Measurements from ENCODE around the gene NEUROG3.
A peak's percentile ranks its signal among the peaks of the same experiment; 100 is the strongest.

The NEUROG3 gene

DNA sequence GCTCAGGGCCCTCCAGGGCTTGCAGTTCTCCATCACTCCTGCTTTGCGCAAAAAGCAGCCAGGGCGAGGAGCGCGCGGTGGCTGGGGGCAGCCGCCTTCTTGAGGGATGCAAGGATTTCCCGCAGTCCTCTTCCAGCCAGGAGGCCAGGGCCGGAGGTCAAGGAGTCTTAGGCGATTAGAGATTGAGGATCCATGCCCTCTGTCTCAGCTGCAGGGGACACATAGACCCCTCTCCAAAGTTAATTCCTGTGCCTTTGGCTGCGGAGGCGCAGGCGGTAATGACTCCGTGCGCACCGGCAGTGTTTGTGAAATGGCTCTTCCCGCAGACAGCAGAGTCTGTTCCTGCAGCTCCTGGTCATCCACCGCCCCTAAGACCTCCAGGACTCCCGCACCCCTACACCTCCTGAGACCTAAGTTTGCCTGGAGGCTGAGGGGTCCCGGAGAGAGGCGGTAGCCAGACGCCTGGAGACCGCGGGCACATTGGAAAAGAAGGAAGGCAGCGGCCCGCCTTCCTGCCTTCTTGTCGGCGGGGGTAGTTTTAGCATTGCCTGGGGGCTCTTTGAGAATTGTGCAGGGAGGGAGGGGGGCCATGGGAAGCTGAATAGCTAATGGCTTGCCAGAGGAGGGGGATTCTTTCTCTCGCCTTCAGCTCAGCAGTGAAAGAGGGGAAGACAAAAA lies 3.3 kb upstream of the NEUROG3 start:
- no peak overlapping the region for H2AK5ac ChIP-seq (ENCODE audit: low read length, severe bottlenecking)
- 6% methylated on average over 27 of the region's 28 CpGs for WGBS
- H3K9me3 ChIP-seq (ENCODE audit: control insufficient read depth, low read length): no peaks in the 10 kb centered on the region
- H3K36me3 ChIP-seq (ENCODE audit: control insufficient read depth in 1 of 2, insufficient read depth in 2 of 2, low read depth in 1 of 2, low read length in 2 of 2): no peaks in the 10 kb centered on the region
- no peak overlapping the region for H2BK15ac ChIP-seq (ENCODE audit: low read depth, poor library complexity, severe bottlenecking)
- no peak overlapping the region for H2BK120ac ChIP-seq (ENCODE audit: low read depth, low read length)
- H3K27me3 ChIP-seq (ENCODE audit: control insufficient read depth in 1 of 2, insufficient read depth in 1 of 2, low read length in 2 of 2): peaks cover 96 to 98% of the 10 kb centered on the region in 2 experiments
- peaks cover 11% of the 10 kb centered on the region for H3K4me1 ChIP-seq (ENCODE audit: control insufficient read depth, insufficient read depth, low read depth, low read length)
- no peak overlapping the region for H4K8ac ChIP-seq (ENCODE audit: low read length)
- no peak overlapping the region for H3K4me3 ChIP-seq (ENCODE audit: insufficient read depth in 1 of 2, low read depth in 1 of 2, low read length in 2 of 2)
- H3K4me2 ChIP-seq (ENCODE audit: low read length, poor library complexity, severe bottlenecking): no peak overlapping the region
- no peak overlapping the region for H3K9ac ChIP-seq (ENCODE audit: low read length)
- no peak overlapping the region for H3K4ac ChIP-seq (ENCODE audit: low read depth in 1 of 2, low read length in 2 of 2)
- no peak overlapping the region for H3K18ac ChIP-seq (ENCODE audit: low read depth in 1 of 2, low read length in 2 of 2)
- H3K79me1 ChIP-seq (replicated peaks; ENCODE audit: low read length, poor library complexity, severe bottlenecking): no peaks in the 10 kb centered on the region
- no peak overlapping the region for H3K27ac ChIP-seq (ENCODE audit: low read length, poor library complexity, severe bottlenecking)
- no peak overlapping the region for H3K23ac ChIP-seq (ENCODE audit: low read length in 2 of 2)
- no peak overlapping the region for H4K91ac ChIP-seq (ENCODE audit: low read length)
- peak; percentile 39 for DNase-seq
- H3K14ac ChIP-seq (ENCODE audit: low read length in 2 of 2): no peak overlapping the region
- no peak overlapping the region for H2BK5ac ChIP-seq (ENCODE audit: low read depth, low read length, poor library complexity, severe bottlenecking)
- no peak overlapping the region for H2AFZ ChIP-seq (ENCODE audit: low read depth, low read length)
- no peak overlapping the region for H2BK12ac ChIP-seq (ENCODE audit: low read length in 2 of 2)

DNA sequence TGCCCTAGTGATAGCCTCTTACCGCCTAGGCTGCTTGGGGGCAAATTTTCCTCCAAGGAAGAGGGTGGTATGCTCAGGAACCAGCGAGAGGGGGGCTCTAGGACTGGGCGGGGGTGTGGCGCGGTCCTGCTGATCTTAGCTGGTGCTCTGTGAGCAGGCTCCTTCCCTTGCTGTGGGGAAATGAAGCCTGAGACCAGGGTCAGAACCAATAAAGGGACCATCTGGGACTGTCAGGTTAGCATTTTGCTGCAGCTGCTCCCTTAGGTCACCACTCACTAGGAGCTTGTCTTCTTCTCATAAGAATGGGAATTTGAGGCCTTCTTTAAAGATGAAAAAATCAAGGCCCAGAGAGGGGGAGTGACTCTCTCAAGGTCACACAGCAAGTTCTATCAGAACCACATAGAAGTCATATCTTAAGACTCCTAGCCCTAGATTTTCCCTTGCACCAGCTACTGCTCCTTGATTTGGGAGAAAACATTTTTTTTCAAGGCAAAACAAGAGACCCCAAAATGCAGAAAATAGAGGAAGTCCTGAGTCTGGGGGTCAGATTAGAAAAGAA lies 2.0 kb upstream of the NEUROG3 start:
- Histone ChIP-seq H3K9ac (ENCODE audit: low read length) (no peak overlapping the region), H4K8ac (ENCODE audit: low read length) (no peak overlapping the region), H4K91ac (ENCODE audit: low read length) (no peak overlapping the region), H3K9me3 (ENCODE audit: control insufficient read depth, low read length) (no peaks in the 10 kb centered on the region), H3K79me1 (replicated peaks; ENCODE audit: low read length, poor library complexity, severe bottlenecking) (no peaks in the 10 kb centered on the region), H3K4me3 (ENCODE audit: insufficient read depth in 1 of 2, low read depth in 1 of 2, low read length in 2 of 2) (no peak overlapping the region), H3K36me3 (ENCODE audit: control insufficient read depth in 1 of 2, insufficient read depth in 2 of 2, low read depth in 1 of 2, low read length in 2 of 2) (no peaks in the 10 kb centered on the region), H3K27me3 (ENCODE audit: control insufficient read depth in 1 of 2, insufficient read depth in 1 of 2, low read length in 2 of 2) (peaks cover 99 to 100% of the 10 kb centered on the region in 2 experiments), H2AK5ac (ENCODE audit: low read length, severe bottlenecking) (no peak overlapping the region), H2BK5ac (ENCODE audit: low read depth, low read length, poor library complexity, severe bottlenecking) (no peak overlapping the region), H2BK120ac (ENCODE audit: low read depth, low read length) (no peak overlapping the region), H3K14ac (ENCODE audit: low read length in 2 of 2) (no peak overlapping the region), H2AFZ (ENCODE audit: low read depth, low read length) (no peak overlapping the region), H3K4me1 (ENCODE audit: control insufficient read depth, insufficient read depth, low read depth, low read length) (peaks cover 11% of the 10 kb centered on the region), H3K4me2 (ENCODE audit: low read length, poor library complexity, severe bottlenecking) (no peak overlapping the region), H2BK15ac (ENCODE audit: low read depth, poor library complexity, severe bottlenecking) (no peak overlapping the region), H3K18ac (ENCODE audit: low read depth in 1 of 2, low read length in 2 of 2) (no peak overlapping the region), H3K23ac (ENCODE audit: low read length in 2 of 2) (no peak overlapping the region), H2BK12ac (ENCODE audit: low read length in 2 of 2) (no peak overlapping the region), H3K4ac (ENCODE audit: low read depth in 1 of 2, low read length in 2 of 2) (no peak overlapping the region), H3K27ac (ENCODE audit: low read length, poor library complexity, severe bottlenecking) (no peak overlapping the region)
- DNase-seq: no peak
- WGBS: 6% methylated on average over 5 of the region's 5 CpGs

- no peak overlapping the region for H3K4me2 ChIP-seq (ENCODE audit: low read length, poor library complexity, severe bottlenecking)
- H3K4me1 ChIP-seq (ENCODE audit: control insufficient read depth, insufficient read depth, low read depth, low read length): peaks cover 11% of the 10 kb centered on the region
- no peak overlapping the region for H2BK15ac ChIP-seq (ENCODE audit: low read depth, poor library complexity, severe bottlenecking)
- no peak for DNase-seq
- no peak overlapping the region for H3K9ac ChIP-seq (ENCODE audit: low read length)
- H3K18ac ChIP-seq (ENCODE audit: low read depth in 1 of 2, low read length in 2 of 2): no peak overlapping the region
- no peaks in the 10 kb centered on the region for H3K9me3 ChIP-seq (ENCODE audit: control insufficient read depth, low read length)
- H3K23ac ChIP-seq (ENCODE audit: low read length in 2 of 2): no peak overlapping the region
- no peaks in the 10 kb centered on the region for H3K79me1 ChIP-seq (replicated peaks; ENCODE audit: low read length, poor library complexity, severe bottlenecking)
- no peak overlapping the region for H2BK5ac ChIP-seq (ENCODE audit: low read depth, low read length, poor library complexity, severe bottlenecking)
- no peak overlapping the region for H3K4me3 ChIP-seq (ENCODE audit: insufficient read depth in 1 of 2, low read depth in 1 of 2, low read length in 2 of 2)
- no peak overlapping the region for H3K14ac ChIP-seq (ENCODE audit: low read length in 2 of 2)
- H4K91ac ChIP-seq (ENCODE audit: low read length): no peak overlapping the region
- no peak overlapping the region for H4K8ac ChIP-seq (ENCODE audit: low read length)
- H3K4ac ChIP-seq (ENCODE audit: low read depth in 1 of 2, low read length in 2 of 2): no peak overlapping the region
- no peaks in the 10 kb centered on the region for H3K36me3 ChIP-seq (ENCODE audit: control insufficient read depth in 1 of 2, insufficient read depth in 2 of 2, low read depth in 1 of 2, low read length in 2 of 2)
- no peak overlapping the region for H3K27ac ChIP-seq (ENCODE audit: low read length, poor library complexity, severe bottlenecking)
- no peak overlapping the region for H2AK5ac ChIP-seq (ENCODE audit: low read length, severe bottlenecking)
- H2BK120ac ChIP-seq (ENCODE audit: low read depth, low read length): no peak overlapping the region
- no peak overlapping the region for H2BK12ac ChIP-seq (ENCODE audit: low read length in 2 of 2)
- WGBS: 3% methylated on average over 12 of the region's 12 CpGs
- no peak overlapping the region for H2AFZ ChIP-seq (ENCODE audit: low read depth, low read length)
- peaks cover 99 to 100% of the 10 kb centered on the region in 2 experiments for H3K27me3 ChIP-seq (ENCODE audit: control insufficient read depth in 1 of 2, insufficient read depth in 1 of 2, low read length in 2 of 2)
Measured at GRCh38 chr10:69574571-69574978, 1.4 kb upstream of the NEUROG3 start.

GRCh38 chr10:69572159-69573055 lies 815 bp downstream of the NEUROG3 start:
- 2% methylated on average over 83 of the region's 85 CpGs for WGBS
- H3K23ac ChIP-seq (ENCODE audit: low read length in 2 of 2): no peak overlapping the region
- H2BK12ac ChIP-seq (ENCODE audit: low read length in 2 of 2): no peak overlapping the region
- no peak overlapping the region for H4K8ac ChIP-seq (ENCODE audit: low read length)
- H3K4me1 ChIP-seq (ENCODE audit: control insufficient read depth, insufficient read depth, low read depth, low read length): peaks cover 11% of the 10 kb centered on the region
- peaks cover 3% of the 10 kb centered on the region for H3K9me3 ChIP-seq (ENCODE audit: control insufficient read depth, low read length)
- no peak overlapping the region for H2AFZ ChIP-seq (ENCODE audit: low read depth, low read length)
- H2BK120ac ChIP-seq (ENCODE audit: low read depth, low read length): no peak overlapping the region
- H3K4ac ChIP-seq (ENCODE audit: low read depth in 1 of 2, low read length in 2 of 2): no peak overlapping the region
- H3K14ac ChIP-seq (ENCODE audit: low read length in 2 of 2): no peak overlapping the region
- no peaks in the 10 kb centered on the region for H3K36me3 ChIP-seq (ENCODE audit: control insufficient read depth in 1 of 2, insufficient read depth in 2 of 2, low read depth in 1 of 2, low read length in 2 of 2)
- H3K4me2 ChIP-seq (ENCODE audit: low read length, poor library complexity, severe bottlenecking): peak overlapping the region; percentile 33
- peaks cover 100% of the 10 kb centered on the region in 2 experiments for H3K27me3 ChIP-seq (ENCODE audit: control insufficient read depth in 1 of 2, insufficient read depth in 1 of 2, low read length in 2 of 2)
- H2BK15ac ChIP-seq (ENCODE audit: low read depth, poor library complexity, severe bottlenecking): no peak overlapping the region
- no peak overlapping the region for H3K18ac ChIP-seq (ENCODE audit: low read depth in 1 of 2, low read length in 2 of 2)
- H3K27ac ChIP-seq (ENCODE audit: low read length, poor library complexity, severe bottlenecking): no peak overlapping the region
- no peak overlapping the region for H2BK5ac ChIP-seq (ENCODE audit: low read depth, low read length, poor library complexity, severe bottlenecking)
- no peaks in the 10 kb centered on the region for H3K79me1 ChIP-seq (replicated peaks; ENCODE audit: low read length, poor library complexity, severe bottlenecking)
- H2AK5ac ChIP-seq (ENCODE audit: low read length, severe bottlenecking): no peak overlapping the region
- DNase-seq: peak; percentile 2
- H4K91ac ChIP-seq (ENCODE audit: low read length): no peak overlapping the region
- no peak overlapping the region for H3K4me3 ChIP-seq (ENCODE audit: insufficient read depth in 1 of 2, low read depth in 1 of 2, low read length in 2 of 2)
- no peak overlapping the region for H3K9ac ChIP-seq (ENCODE audit: low read length)
